H1 (cell line): ENCODE measurements around the gene TAS1R3. TPM values are rescaled to one million over a fixed set of nuclear protein-coding genes. Genes with fewer than 3 reads are reported as not detected.
A peak's percentile ranks its signal among the peaks of the same experiment; 100 is the strongest.

Experiments
- ASH2L ChIP-seq: fragments of 200-600, 300-600 bp; sonication (generic); IDR thresholded peaks from one replicate; pipeline ENCODE4 v1.7.1; 2017; ENCODE audit warnings: low read length
- CBX8 ChIP-seq: fragments of 300-800, 300-1000 bp; sonication (generic); IDR thresholded peaks from 2 replicates; pipeline ENCODE4 v1.7.1; 2016; ENCODE audit warnings: low read depth, low read length, borderline replicate concordance
- CREB1 ChIP-seq: IDR thresholded peaks from 2 replicates; pipeline ENCODE4 v1.6.1; 2012; ENCODE audit warnings: inconsistent platforms
- CTCF ChIP-seq, 3 experiments: IDR thresholded peaks; 1 replicate in 2 of 3; 2 replicates in 1 of 3; pipeline versions ENCODE4 v1.5.1 to v1.6.1; 2011; ENCODE audit warnings: low read length in 3 of 3, mild to moderate bottlenecking in 3 of 3, inconsistent platforms in 2 of 3, low read depth in 1 of 3, moderate library complexity in 1 of 3; ENCODE audit not compliant: insufficient read depth in 1 of 3; ENCODE audit errors: control extremely low read depth in 1 of 3
- GABPA ChIP-seq: IDR thresholded peaks from 2 replicates; pipeline ENCODE4 v1.6.1; 2011; ENCODE audit warnings: mild to moderate bottlenecking, low read length, moderate library complexity, borderline replicate concordance; ENCODE audit not compliant: insufficient read depth
- RAD21 ChIP-seq, 2 experiments: IDR thresholded peaks in 1 of 2; conservative IDR thresholded peaks in 1 of 2; 2 replicates each; pipeline ENCODE4 v1.6.1; 2011; ENCODE audit warnings: low read depth in 2 of 2, low read length in 2 of 2, improper control_type of control experiment in 1 of 2, inconsistent platforms in 1 of 2, mild to moderate bottlenecking in 1 of 2, moderate library complexity in 1 of 2
- RBBP5 ChIP-seq: IDR thresholded peaks from 2 replicates; pipeline ENCODE4 v1.7.1; 2012; ENCODE audit warnings: low read depth, mild to moderate bottlenecking, inconsistent platforms, low read length, moderate library complexity, borderline replicate concordance
- polyA plus RNA-seq, 7 experiments: library from polyadenylated mRNA; depleted of rRNA in 3 of 7; stranded (reverse) in 5 of 7; unstranded in 2 of 7; fragments of >200 nt in 5 of 7; fragments of 200-250 nt in 2 of 7; gene quantifications; 1 replicate in 5 of 7; 2 replicates in 1 of 7; 4 replicates in 1 of 7; pipeline versions ENCODE4 v1.2.1 to v1.2.3, GENCODE V29; 2011 to 2013; ENCODE audit warnings: missing spikeins in 2 of 7, mixed read lengths in 2 of 7
- total RNA-seq: library from RNA; stranded (reverse); fragmentation: NEBNext Ultra II Directional; extraction: Animal tissue kit (Norgen Biotek cat#: 25700); gene quantifications from 2 replicates; pipeline ENCODE4 v1.2.1, GENCODE V29; 2021

TAS1R3 gene
- total and polyA plus RNA-seq, 2 of the 8 experiments (the other 6 are each of a cell fraction or from before 2014, with no cell fraction given): 0.03 to 0.19 TPM

DNA sequence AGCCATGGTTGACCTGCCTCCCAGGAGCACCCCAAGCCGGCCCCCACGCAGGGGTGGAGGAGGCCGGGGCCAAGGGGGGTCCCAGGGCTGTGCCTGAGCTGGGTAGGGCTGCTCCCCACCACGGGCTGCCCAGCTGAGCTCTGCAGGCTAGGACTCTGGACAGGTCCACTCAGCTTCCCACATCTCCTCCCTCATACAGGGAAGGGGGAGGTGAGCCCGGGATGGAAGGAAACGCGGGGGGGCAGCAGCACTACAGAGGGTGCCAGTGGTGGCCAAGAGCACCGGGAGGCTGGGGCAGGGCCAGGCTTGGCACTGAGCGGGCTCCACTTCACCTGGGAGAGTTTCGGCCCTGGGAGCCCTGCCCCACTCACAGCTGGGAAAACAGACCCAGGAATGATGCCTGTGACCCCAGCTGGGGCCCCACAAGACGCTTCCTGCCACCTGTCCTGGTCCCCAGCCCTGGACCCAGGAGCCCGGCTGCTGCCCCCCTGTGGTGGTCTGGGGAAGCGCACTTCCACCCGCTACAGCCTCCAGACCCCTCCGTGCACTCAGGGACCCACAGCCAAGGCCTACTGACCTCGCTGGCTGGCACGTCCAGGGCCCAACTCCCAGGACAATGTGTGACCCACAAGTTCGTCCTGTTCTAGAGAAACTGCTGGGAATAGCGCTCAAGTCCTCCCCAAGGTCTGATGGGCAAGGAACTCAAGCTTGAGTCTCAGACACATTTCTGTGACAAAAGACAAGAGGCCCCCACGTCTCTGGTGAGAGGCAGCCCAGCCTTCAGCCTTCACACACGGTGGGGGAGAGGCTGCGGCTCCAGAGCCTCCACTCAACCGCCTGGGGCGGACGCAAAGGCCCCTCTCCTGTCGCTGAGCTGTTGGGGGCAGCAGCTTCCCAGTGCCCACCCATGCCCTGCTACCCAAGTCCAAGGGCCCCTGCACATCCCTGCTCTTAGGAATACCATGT, 40.9 kb downstream of the TAS1R3 start (continued):
- TF ChIP-seq RAD21 (IDR thresholded peaks at IDR 0.05 in 1 of 2, conservative IDR thresholded peaks at IDR 0.05 in 1 of 2; ENCODE audit: low read depth in 2 of 2, low read length in 2 of 2) (peak; percentile 65 to 75), ASH2L (no peak), GABPA (peak; percentile 80; the same call in 1 of the 2 replicates), RBBP5 (no peak), CTCF (IDR thresholded peaks at IDR 0.05; ENCODE audit: control extremely low read depth in 1 of 3, insufficient read depth in 1 of 3, low read depth in 1 of 3, low read length in 3 of 3) (peak; percentile 87 to 91 (median 90)), CREB1 (no peak), CBX8 (no peak)
